CMK (cell line): Measurements from ENCODE around the gene FXYD2.
"Not testable (repeated sequence)": the region's sequence is repeated elsewhere in the genome, so short reads cannot be mapped to it uniquely, and the experiment has no call there.

Experiments
- DNase-seq: peaks from one replicate; pipeline ENCODE4 v3.0.0-alpha.2; 2010; ENCODE audit warnings: low read depth

The FXYD2 gene

GRCh38 chr11:117824571-117825537 lies at the start of gene FXYD2:
Gene FXYD2, minus strand, starts transcription at chr11:117824744. Its CDS starts 66 bp downstream, at chr11:117824678.
- DNase-seq = no peak

GRCh38 chr11:117873828-117874125 lies 49.2 kb upstream of the FXYD2 start:
- no peak for DNase-seq

DNA sequence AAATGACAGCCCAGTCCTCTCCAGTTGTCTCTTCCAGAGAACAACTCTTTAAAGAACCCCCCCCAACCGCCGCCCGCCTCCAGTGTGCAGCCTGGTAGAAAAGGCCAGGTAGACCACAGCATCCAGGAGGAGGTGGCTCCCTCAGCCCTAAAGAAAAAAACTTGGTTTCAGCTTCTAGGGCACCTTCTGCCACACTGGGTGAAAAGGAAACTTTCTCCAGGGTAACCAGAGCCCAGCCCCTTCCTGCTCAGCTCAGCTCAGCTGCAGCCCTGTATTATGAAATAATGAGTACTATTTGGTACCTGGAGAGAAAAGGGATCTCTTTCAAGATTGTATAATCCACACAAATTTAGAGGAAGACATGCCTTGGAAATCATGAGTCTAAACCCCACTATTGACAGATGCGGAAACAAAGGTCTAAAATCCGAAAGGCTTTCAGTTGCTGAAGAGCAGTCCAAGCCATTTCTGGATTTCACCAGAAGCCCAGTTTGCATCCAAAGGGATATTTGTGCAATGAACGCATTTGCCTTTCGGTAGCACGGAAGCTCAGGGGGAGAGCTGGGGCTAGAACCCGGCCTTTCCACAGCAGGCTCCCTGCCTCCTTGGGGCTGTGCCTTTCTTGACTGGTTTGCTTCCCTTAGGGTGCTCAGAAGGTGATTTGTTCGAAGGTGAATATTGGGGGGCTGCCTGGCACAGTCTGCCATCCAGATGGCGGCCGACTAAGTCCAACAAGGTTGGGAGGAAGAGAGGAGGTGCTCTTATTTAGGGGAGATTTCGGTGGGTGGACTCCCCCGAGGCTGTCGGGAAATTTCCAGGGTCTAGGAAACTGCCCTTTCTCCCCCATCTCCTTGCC lies 48.7 kb upstream of the FXYD2 start:
- DNase-seq = no peak

- no peak for DNase-seq
These were observed 47.9 kb upstream of the FXYD2 start for GRCh38 chr11:117872420-117872961.

GRCh38 chr11:117871784-117872183 lies 47.2 kb upstream of the FXYD2 start:
- no peak for DNase-seq

DNA sequence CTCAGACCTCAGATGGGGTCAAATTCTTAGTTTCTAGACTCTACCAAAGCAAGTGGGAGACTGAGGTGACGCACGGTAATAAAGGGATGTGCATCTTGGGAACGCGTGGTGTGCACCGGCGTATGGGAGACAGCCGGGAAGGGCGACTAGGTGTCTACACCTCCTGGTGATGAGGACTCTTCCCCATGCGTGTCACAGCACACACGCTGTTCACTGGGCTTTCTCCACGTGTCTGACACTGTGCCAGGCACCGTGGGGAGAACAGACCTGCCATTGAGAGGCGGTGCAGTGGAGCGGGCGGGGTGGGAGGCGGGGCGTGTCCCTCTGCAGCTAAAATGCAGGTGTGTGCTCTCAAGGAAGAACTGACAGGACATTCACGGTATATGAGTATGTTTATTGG lies 46.6 kb upstream of the FXYD2 start:
- no peak for DNase-seq

DNA sequence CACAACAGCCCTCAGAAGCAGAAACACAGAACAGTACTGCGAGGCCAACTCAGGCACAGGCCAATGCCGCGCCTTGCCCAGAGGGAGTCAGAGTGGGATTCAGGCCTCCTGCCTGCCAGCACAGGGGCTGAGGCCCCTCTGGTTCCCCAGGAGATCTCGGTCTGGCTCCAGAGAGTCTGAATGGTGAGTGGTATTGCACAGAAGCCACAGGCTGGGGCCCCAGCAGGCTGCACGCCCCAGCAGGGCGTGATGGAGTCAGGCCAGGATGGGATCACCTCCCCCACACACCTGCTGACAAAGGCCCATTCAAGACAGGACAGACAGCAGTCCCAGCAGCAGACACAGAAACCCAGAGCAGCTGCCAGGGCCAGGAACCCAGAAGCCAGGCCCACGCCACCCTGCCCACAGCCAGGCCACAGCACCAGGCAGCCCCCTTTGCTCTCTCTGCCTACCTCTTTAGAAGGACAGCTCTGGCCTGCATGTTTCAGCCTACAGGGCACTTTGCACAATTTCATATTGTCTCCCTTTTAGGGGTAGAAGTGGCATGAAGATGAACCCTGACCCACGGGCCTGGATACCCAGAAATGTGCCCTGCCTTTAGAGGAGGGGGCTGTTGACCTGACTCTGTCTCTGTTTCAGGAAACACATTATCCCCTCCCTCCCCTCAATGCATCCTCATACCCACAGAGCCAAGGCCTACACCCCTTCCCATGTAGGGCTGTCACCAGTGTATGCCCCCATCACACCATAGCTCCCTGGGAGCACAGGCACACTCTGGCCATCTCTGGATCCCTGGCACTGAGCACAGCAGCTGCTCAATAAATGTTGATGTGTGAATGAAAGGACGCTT lies 45.8 kb upstream of the FXYD2 start:
- no peak for DNase-seq

GRCh38 chr11:117869604-117870003 lies 45.1 kb upstream of the FXYD2 start:
- DNase-seq = no peak

DNA sequence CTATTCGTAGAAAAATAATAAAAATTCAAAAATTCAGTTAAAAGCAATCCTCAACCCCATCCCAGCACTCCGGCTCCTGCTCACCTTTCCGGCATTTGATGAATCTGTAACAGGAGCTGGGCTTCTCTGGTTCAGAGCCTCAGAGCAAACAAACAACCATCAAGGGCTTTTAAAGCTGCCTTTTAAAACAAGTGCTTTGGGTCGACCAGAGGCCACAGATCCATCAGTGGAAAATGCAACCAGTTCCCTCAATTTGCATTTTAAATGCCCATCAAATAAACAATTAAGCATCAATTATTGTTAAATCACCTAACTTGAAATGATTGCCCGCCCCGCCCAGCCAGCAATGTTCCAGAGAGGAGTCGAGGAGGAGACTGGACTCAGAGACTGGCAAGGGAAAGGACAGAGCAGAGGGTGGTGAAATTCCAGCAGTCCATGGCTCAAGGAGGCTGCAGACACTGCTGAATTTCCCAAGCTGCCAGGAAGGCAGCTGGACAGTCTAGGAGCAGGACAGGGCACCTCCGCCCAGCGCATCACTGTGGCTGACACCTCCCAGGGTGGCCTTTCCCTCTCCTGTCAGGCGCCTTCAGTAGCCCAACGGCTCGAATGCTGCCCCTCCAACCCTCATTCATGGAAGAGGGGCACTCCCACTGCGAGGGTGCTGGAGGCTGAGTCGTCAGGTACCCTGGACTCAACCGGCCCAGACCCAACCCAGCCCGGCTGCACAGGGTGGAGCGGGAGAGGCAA lies 44.4 kb upstream of the FXYD2 start:
- no peak for DNase-seq

GRCh38 chr11:117868088-117868487 lies 43.5 kb upstream of the FXYD2 start:
- no peak for DNase-seq

- DNase-seq = no peak
These were observed 42.0 kb upstream of the FXYD2 start for GRCh38 chr11:117866526-117866925.

DNA sequence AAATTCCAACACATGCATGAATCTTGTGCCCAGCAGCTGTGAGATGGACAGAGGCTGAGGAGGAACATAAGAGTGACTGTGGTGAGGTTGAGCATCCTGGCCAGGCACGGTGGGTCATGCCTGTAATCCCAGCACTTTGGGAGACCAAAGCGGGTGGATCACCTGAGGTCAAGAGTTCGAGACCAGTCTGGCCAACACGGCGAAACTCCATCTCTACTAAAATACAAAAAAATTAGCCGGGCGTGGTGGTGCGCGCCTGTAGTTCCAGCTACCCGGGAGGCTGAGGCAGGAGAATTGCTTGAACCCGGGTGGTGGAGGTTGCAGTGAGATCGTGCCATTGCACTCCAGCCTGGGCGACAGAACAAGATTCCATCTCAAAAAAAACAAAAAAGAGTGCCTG lies 41.0 kb upstream of the FXYD2 start:
- not testable (repeated sequence) for DNase-seq

DNA sequence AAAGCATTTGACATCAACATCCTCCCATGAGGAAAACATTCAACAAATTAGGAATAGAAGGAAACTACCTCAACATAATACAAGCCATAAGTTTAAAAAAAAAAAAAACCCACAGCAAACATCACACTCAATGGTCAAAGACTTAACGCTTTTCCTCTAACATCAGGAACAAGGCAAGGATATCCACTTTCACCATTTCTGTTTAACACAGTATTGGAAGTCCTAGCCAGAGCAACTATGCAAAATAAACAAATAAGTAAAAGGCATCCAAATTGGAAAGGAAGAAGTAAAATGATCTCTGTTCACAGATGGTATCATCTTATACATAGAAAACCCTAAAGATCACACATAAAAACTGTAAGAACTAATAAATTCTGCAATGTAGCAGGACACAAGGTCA lies 38.8 kb upstream of the FXYD2 start:
- DNase-seq = no peak

- no peak for DNase-seq
These were observed 38.2 kb upstream of the FXYD2 start for GRCh38 chr11:117862753-117863152.

- DNase-seq = no peak
These were observed 37.6 kb upstream of the FXYD2 start for GRCh38 chr11:117862019-117862725.

DNA sequence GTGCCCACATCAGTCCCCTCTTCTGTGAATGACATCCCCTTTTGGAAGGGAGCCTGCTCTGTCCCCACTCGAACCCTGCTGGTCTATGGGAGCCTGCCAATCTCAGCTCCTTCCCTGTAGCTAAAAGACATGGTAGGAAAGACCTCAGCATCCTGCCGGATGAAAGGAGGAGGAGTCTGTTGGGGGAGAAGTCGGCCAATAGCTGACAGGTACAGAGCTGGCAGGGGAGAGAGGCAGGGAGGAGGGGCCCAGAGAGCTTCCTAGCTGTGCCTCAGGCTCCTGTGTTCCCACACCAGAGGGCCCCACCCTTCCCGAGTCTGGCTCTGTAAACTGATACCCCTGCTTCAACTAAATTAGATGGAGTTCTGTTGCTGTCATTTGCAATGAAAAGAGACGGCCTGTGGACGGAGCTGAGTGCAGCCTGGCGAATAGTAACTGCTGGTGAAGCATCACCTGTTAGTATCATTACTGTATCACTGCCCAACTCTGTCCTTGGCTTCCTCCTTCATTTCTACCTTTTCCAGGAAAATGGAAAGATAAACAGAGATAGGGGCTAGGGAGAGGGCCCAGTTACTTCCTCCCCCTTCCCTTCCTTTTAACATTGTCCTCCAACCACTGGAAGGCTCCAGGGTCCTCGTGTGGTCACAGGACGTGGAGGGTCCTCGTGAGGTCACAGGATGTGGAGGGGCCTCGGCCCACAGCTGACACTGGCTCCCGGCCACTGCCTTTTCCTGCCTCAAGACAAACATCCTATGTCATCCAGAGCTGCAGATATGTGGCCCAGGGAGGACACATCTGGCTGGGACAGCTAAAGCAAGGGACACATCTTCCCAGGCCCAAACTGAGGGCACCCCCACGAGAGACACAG lies 36.8 kb upstream of the FXYD2 start:
- peak; percentile 49 for DNase-seq

GRCh38 chr11:117860139-117860538 lies 35.6 kb upstream of the FXYD2 start:
- no peak for DNase-seq

DNA sequence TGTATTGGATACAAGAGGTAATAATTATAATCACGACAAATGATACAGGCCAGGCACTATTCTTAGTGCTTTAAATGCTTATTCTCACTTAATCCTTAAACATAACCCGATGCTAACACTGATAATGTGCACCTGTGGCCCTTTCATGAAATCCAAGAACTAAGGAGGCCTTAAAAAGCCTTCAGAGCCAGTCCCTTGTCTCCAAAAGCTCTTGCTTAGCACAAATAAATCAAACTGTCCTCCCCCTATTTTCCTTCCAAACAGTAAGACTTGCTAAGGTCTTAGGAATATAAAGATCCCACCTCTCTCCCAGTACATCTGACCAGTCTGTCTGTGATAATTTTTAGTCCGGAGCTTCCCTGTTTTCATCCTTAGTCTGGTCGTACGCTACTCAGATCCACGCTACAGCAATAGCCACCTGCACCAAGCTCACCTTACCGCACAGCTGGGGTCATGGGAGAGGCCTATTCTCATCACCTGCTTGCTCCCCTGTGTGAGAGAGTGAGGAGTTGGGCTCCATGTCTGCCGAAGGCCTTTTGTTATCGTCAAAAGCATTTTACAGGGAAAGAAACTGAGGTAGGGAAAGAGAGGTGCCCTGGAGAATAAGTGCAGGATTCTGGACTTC lies 35.1 kb upstream of the FXYD2 start:
- DNase-seq = no peak

GRCh38 chr11:117859061-117859460 lies 34.5 kb upstream of the FXYD2 start:
- no peak for DNase-seq
